HEK293 (cell line): ENCODE data around the gene KRT5.
"Not testable (repeated sequence)": the region's sequence is repeated elsewhere in the genome, so short reads cannot be mapped to it uniquely, and the experiment has no call there.

Source experiments
- CTCF ChIA-PET: fragments of 350-600 bp; formaldehyde crosslinking; extraction: SDS; loops from one replicate; lab custom pipeline; 2021; ENCODE audit warnings: antibody characterized with exemption; lab: Yijun Ruan, JAX
- POLR2A ChIA-PET: fragments of 300-600 bp; formaldehyde crosslinking; extraction: SDS; loops from one replicate; lab custom pipeline; 2020; ENCODE audit warnings: antibody characterized with exemption, inconsistent platforms; lab: Yijun Ruan, JAX
- H3K27ac ChIP-seq: fragments of 200-500 bp; sonication (Bioruptor generic); 2 replicates; pipeline ENCODE4 v1.5.1; 2014; ENCODE audit warnings: low read depth, low read length, control low read depth, inconsistent platforms; ENCODE audit errors: extremely low read depth
- H3K36me3 ChIP-seq, 2 experiments: fragments of 200-500 bp in 1 of 2; sonication (Bioruptor generic) in 1 of 2; 1 replicate in 1 of 2; 2 replicates in 1 of 2; pipeline ENCODE4 v1.5.1; 2014 to 2017; ENCODE audit warnings: inconsistent platforms in 2 of 2, low read length in 2 of 2; ENCODE audit not compliant: control insufficient read depth in 2 of 2, insufficient read depth in 1 of 2
- H3K4me1 ChIP-seq: fragments of 200-500 bp; sonication (Bioruptor generic); 2 replicates; pipeline ENCODE4 v1.5.1; 2014; ENCODE audit warnings: mild to moderate bottlenecking, low read length, inconsistent platforms; ENCODE audit not compliant: control insufficient read depth, insufficient read depth
- H3K4me3 ChIP-seq: 2 replicates; pipeline ENCODE4 v1.5.1; 2011; ENCODE audit warnings: low read depth, mild to moderate bottlenecking, control low read depth, low read length, moderate library complexity
- H3K9me3 ChIP-seq: fragments of 200-500 bp; sonication (Bioruptor generic); 2 replicates; pipeline ENCODE4 v1.5.1; 2014; ENCODE audit warnings: low read depth, low read length, inconsistent platforms; ENCODE audit not compliant: control insufficient read depth, insufficient read depth
- GLIS2 ChIP-seq: fragments of 450-650 bp; formaldehyde crosslinking; IDR thresholded peaks from 2 replicates; pipeline ENCODE4 v1.5.1; 2016; ENCODE audit warnings: missing biosample characterization, missing genetic modification characterization
- PRDM10 ChIP-seq: fragments of 450-650 bp; formaldehyde crosslinking; IDR thresholded peaks from 2 replicates; pipeline ENCODE4 v1.5.1; 2016; ENCODE audit warnings: missing biosample characterization, missing genetic modification characterization
- ZNF140 ChIP-seq: fragments of 450-650 bp; formaldehyde crosslinking; IDR thresholded peaks from 2 replicates; pipeline ENCODE4 v1.5.1; 2016; ENCODE audit warnings: missing biosample characterization, missing genetic modification characterization
- ZNF19 ChIP-seq: fragments of 450-650 bp; formaldehyde crosslinking; IDR thresholded peaks from 2 replicates; pipeline ENCODE4; 2016; ENCODE audit warnings: missing biosample characterization, missing genetic modification characterization, low read depth
- ZNF223 ChIP-seq: fragments of 450-650 bp; formaldehyde crosslinking; IDR thresholded peaks from 2 replicates; pipeline ENCODE4 v1.5.1; 2016; ENCODE audit warnings: missing biosample characterization, missing genetic modification characterization
- ZNF239 ChIP-seq: fragments of 450-650 bp; formaldehyde crosslinking; IDR thresholded peaks from 2 replicates; pipeline ENCODE4 v1.5.1; 2016; ENCODE audit warnings: missing biosample characterization, missing genetic modification characterization
- ZNF24 ChIP-seq: fragments of 450-650 bp; formaldehyde crosslinking; IDR thresholded peaks from 2 replicates; pipeline ENCODE4 v1.5.1; 2016; ENCODE audit warnings: missing biosample characterization, missing genetic modification characterization
- ZNF274 ChIP-seq, 2 experiments: fragments of 200-500 bp in 1 of 2; fragments of 450-650 bp in 1 of 2; sonication (Bioruptor generic) in 1 of 2; formaldehyde crosslinking in 1 of 2; IDR thresholded peaks; 2 replicates each; pipeline versions ENCODE4 v1.5.1 to v1.6.1; 2014 to 2016; ENCODE audit warnings: borderline replicate concordance in 1 of 2, inconsistent platforms in 1 of 2, low read length in 1 of 2, missing biosample characterization in 1 of 2, missing genetic modification characterization in 1 of 2
- ZNF341 ChIP-seq: fragments of 450-650 bp; formaldehyde crosslinking; IDR thresholded peaks from 2 replicates; pipeline ENCODE4; 2016; ENCODE audit warnings: low read depth, missing biosample characterization, missing genetic modification characterization
- ZNF473 ChIP-seq: fragments of 450-650 bp; formaldehyde crosslinking; IDR thresholded peaks from 2 replicates; pipeline ENCODE4 v1.5.1; 2017; ENCODE audit warnings: missing biosample characterization, missing genetic modification characterization
- ZNF514 ChIP-seq: fragments of 450-650 bp; formaldehyde crosslinking; IDR thresholded peaks from 2 replicates; pipeline ENCODE4 v1.5.1; 2016; ENCODE audit warnings: missing biosample characterization, missing genetic modification characterization
- ZNF624 ChIP-seq: fragments of 450-650 bp; formaldehyde crosslinking; IDR thresholded peaks from 2 replicates; pipeline ENCODE4 v1.5.1; 2017; ENCODE audit warnings: missing biosample characterization, missing genetic modification characterization
- ZNF76 ChIP-seq: fragments of 450-650 bp; formaldehyde crosslinking; IDR thresholded peaks from 2 replicates; pipeline ENCODE4; 2016; ENCODE audit warnings: low read depth, missing biosample characterization, missing genetic modification characterization, borderline replicate concordance
- ZNF768 ChIP-seq: fragments of 450-650 bp; formaldehyde crosslinking; IDR thresholded peaks from 2 replicates; pipeline ENCODE4 v1.5.1; 2018; ENCODE audit warnings: missing biosample characterization, mild to moderate bottlenecking, missing genetic modification characterization
- ZNF830 ChIP-seq: fragments of 450-650 bp; IDR thresholded peaks from 2 replicates; pipeline ENCODE4 v1.5.0; 2018; ENCODE audit warnings: missing biosample characterization, missing genetic modification characterization, low read depth, mild to moderate bottlenecking, moderate library complexity
- TF ChIP-seq, protein P1 (sequence below): fragments of 450-650 bp; formaldehyde crosslinking; IDR thresholded peaks from 2 replicates; pipeline ENCODE4 v1.5.1; 2016; ENCODE audit warnings: missing biosample characterization, missing genetic modification characterization

Gene KRT5

GRCh38 chr12:52494518-52494917, 25.7 kb downstream of the KRT5 start:
- Histone ChIP-seq H3K9me3 (no peaks in the 10 kb centered on the region), H3K4me3 (no peak overlapping the region), H3K4me1 (peaks cover 6% of the 10 kb centered on the region), H3K27ac (no peak overlapping the region), H3K36me3 (no peaks in the 10 kb centered on the region)
- CTCF ChIA-PET: interaction anchor here (0.8 to 1.7 kb wide), 9 partner anchors 9 to 124 kb away, joined by 3 to 5 read pairs (median 3); no protein-coding TSS in a partner anchor
- TF ChIP-seq, protein P1, sequence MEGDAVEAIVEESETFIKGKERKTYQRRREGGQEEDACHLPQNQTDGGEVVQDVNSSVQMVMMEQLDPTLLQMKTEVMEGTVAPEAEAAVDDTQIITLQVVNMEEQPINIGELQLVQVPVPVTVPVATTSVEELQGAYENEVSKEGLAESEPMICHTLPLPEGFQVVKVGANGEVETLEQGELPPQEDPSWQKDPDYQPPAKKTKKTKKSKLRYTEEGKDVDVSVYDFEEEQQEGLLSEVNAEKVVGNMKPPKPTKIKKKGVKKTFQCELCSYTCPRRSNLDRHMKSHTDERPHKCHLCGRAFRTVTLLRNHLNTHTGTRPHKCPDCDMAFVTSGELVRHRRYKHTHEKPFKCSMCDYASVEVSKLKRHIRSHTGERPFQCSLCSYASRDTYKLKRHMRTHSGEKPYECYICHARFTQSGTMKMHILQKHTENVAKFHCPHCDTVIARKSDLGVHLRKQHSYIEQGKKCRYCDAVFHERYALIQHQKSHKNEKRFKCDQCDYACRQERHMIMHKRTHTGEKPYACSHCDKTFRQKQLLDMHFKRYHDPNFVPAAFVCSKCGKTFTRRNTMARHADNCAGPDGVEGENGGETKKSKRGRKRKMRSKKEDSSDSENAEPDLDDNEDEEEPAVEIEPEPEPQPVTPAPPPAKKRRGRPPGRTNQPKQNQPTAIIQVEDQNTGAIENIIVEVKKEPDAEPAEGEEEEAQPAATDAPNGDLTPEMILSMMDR: no peak
- POLR2A ChIA-PET: no interaction called here

DNA sequence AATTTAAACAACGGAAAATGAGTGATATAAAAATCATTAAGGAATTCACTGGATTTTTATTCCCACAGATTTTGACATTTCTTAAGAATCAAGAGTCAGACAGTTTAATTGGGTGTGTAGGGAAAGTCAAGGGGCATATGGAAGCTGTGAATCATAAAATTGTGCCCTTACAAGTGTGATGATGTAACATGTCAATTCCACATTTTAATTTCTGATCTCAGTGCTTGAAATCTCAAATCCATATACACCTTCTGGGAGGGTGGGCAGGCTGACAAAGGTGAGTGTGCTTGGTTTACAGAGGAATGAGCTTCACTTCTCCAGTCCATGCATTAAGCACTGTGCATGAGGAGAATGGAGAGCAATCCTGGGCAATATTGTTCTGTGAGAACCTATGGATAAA, 26.1 kb downstream of the KRT5 start:
- H3K36me3 ChIP-seq: no peaks in the 10 kb centered on the region
- POLR2A ChIA-PET: no interaction called here
- H3K27ac ChIP-seq: no peak overlapping the region
- CTCF ChIA-PET: interaction anchor here (0.8 to 1.7 kb wide), 8 partner anchors 9 to 123 kb away, joined by 3 to 5 read pairs (median 4); no protein-coding TSS in a partner anchor
- peaks cover 6% of the 10 kb centered on the region for H3K4me1 ChIP-seq
- no peaks in the 10 kb centered on the region for H3K9me3 ChIP-seq
- H3K4me3 ChIP-seq: no peak overlapping the region
- TF ChIP-seq ZNF624 (tag by site-specific recombination): no peak
- TF ChIP-seq ZNF830 (tag by site-specific recombination): no peak
- no peak for TF ChIP-seq ZNF341
- TF ChIP-seq ZNF24 (tag by site-specific recombination): no peak
- TF ChIP-seq ZNF274 (IDR thresholded peaks at IDR 0.05; ENCODE audit: low read length): no peak
- TF ChIP-seq ZNF274 (tag by site-specific recombination; IDR thresholded peaks at IDR 0.05; ENCODE audit: borderline replicate concordance): no peak
- no peak for TF ChIP-seq ZNF19 (tag by site-specific recombination)
- no peak for TF ChIP-seq ZNF76 (tag by site-specific recombination)
- no peak for TF ChIP-seq ZNF473 (tag by site-specific recombination)
- TF ChIP-seq ZNF223 (tag by site-specific recombination): no peak
- no peak for TF ChIP-seq ZNF140 (tag by site-specific recombination)
- TF ChIP-seq PRDM10 (tag by site-specific recombination): no peak

DNA sequence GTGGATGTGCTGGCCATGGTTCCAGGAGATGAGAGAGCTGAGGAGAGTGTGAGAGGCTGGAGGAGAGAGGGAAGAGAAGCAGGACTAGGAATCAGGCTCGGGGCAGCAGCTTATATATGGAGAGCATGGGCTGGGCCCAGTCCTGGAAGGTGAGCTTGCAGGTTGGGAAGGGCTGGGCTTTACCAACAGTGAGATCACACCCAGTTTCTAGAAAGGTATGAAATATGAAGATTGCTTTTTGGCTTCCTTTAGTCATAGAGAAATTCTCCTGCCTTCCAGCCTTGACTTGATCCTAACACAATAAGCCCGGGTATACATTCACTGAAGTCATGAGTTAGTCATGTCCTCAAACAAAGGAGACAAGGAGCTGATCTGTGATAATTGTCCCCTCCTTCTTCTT, 27.0 kb downstream of the KRT5 start, which contains the start of gene KRT6A:
TSS of gene KRT6A (minus strand) at position 86 of the 400 bp plus-strand sequence. CDS start at position 17, 69 bp downstream.
- no peak within 1 kb of the TSS for H3K27ac ChIP-seq
- H3K36me3 ChIP-seq: no peaks in the 10 kb centered on the region
- no peaks in the 10 kb centered on the region for H3K9me3 ChIP-seq
- H3K4me3 ChIP-seq: no peak within 1 kb of the TSS
- CTCF ChIA-PET: interaction anchor here (0.6 to 1.7 kb wide), 2 partner anchors 97 to 171 kb away, joined by 3 to 5 read pairs; no protein-coding TSS in a partner anchor
- TF ChIP-seq ZNF768 (tag by site-specific recombination): no peak
- TF ChIP-seq GLIS2 (tag by site-specific recombination): no peak
- no peak for TF ChIP-seq ZNF239
- TF ChIP-seq ZNF514 (tag by site-specific recombination): no peak
- TF ChIP-seq, all 188 proteins: peak for 0
- POLR2A ChIA-PET: no interaction called here
- H3K4me1 ChIP-seq: peaks cover 6% of the 10 kb centered on the region

GRCh38 chr12:52492405-52492804, 27.8 kb downstream of the KRT5 start:
- H3K27ac ChIP-seq, POLR2A ChIA-PET, H3K4me1 ChIP-seq, H3K9me3 ChIP-seq, H3K4me3 ChIP-seq, H3K36me3 ChIP-seq: not testable (repeated sequence)
- CTCF ChIA-PET: interaction anchor here (0.6 kb wide), 1 partner anchor 170 kb away, joined by 3 read pairs; no protein-coding TSS in a partner anchor

GRCh38 chr12:52491495-52491894, 28.7 kb downstream of the KRT5 start:
- POLR2A ChIA-PET, CTCF ChIA-PET: not testable (repeated sequence)

More at GRCh38 chr12:52491495-52491894, 28.7 kb downstream of the KRT5 start:
- H3K9me3 ChIP-seq, H3K36me3 ChIP-seq, H3K4me3 ChIP-seq, H3K4me1 ChIP-seq, H3K27ac ChIP-seq: not testable (repeated sequence)
